GM21528 (cell line): ENCODE measurements around the gene ADH1A.
"Not testable (repeated sequence)": the region's sequence is repeated elsewhere in the genome, so short reads cannot be mapped to it uniquely, and the experiment has no call there.

Source experiments
- ATAC-seq: cut with Tn5 transposase; IDR thresholded peaks from one replicate; pipeline ENCODE4 v1.9.1; 2021; ENCODE audit warnings: mild to moderate bottlenecking, moderate library complexity; ENCODE audit not compliant: unreplicated experiment, low FRiP score

ADH1A gene

DNA sequence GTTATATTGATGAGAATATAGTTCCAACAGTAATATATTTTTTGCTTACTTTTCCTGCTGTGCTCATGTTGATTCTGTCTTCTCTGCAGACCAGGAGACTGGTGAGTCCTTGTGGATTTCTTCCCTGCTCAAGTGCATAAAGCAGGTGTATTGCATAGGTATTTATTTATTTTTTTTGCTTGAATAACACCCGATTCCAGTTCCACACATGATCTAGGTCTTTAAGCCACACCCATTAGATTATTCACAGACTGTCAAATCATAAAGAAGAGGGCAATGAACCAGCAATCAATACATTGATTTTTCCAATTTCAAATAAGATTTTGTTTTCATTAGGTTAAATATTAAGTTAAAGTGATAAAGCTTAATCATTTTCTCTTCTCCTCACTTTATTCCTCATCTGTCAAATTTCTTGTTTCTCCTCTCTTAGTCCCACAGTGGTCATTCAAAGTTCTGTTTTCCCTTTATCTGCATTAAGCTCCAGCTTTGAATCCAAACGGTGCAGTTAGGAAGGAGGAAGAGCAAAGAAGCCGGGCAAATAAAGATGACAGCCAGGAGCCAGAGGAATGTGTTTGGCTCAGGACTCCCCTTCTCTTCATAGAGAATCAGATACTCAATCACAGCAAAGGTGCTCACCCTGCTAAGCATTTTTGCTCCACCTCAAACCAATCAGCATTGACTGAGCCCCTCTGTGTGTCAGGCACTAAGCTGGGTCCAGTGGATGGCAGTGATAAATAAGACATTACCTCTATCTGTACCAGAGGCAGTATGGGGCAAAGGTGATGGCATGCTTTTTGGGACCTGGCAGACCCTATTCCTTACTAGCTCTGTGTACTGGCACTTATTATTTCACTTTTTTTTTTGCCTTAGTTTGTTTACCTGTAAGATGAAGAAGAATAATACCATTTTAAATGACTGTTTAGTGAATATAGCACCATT lies at the start of gene ADH1A:
TSS of gene ADH1A (minus strand) at position 138 of the 939 bp plus-strand sequence. CDS start at position 67, 71 bp downstream.
- ATAC-seq = no peak

DNA sequence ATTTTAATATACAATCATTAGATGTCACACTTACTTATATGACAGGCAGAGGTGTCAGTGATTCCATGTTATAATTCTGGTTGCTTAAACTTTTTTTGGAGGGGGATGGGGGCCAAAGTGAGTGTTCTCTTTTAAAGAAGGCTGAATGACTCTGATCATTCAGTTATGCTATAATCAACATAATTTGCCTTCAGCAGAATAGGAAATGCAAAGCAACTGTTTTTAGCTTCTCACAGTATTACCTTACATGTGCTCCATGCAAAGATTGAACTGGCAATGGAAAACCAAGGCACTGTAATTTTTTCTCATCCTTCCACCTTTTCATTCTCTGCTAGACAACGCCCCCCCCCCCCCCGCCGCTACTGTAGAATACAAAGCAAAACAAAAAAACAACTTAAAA lies 48.4 kb upstream of the ADH1A start:
- no peak for ATAC-seq

GRCh38 chr4:99336553-99336952 lies 45.8 kb upstream of the ADH1A start:
- no peak for ATAC-seq

DNA sequence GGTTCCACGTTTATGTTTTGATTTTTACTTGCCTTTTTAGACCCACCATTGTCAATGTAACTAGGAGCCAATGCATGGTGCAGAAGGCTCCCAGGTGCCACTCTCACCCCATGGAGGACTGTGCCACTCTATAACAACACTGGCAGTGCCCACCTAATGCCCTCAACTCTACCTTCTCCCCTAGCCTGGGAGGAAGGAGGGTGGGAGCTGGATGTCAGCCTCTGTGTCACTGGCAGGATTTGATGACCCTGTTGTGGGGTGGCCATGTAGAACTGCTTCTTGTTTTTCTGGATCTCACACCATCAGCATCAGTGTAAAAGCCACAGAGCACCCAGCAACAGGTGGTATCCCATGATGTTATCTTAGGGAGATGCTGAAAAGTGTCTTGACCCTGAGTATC lies 44.1 kb upstream of the ADH1A start:
- no peak for ATAC-seq

DNA sequence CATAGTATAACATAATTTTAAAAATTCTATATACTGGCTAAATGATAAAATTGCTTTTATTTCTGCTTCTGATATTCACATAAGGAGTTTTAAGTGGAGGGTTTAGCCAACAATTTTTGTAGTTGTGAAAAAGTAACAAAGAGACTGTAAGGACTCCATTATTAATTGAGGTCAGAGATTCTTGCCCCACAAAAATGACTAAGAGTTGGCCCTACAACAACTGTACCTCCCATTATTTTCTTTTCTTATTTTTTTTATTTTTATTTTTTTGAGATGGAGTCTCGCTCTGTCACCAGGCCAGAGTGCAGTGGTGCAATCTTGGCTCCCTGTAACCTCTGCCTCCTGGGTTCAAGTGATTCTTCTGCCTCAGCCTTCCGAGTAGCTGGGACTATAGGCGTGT lies 39.9 kb upstream of the ADH1A start:
- no peak for ATAC-seq

GRCh38 chr4:99329876-99330275 lies 39.1 kb upstream of the ADH1A start:
- ATAC-seq = no peak

DNA sequence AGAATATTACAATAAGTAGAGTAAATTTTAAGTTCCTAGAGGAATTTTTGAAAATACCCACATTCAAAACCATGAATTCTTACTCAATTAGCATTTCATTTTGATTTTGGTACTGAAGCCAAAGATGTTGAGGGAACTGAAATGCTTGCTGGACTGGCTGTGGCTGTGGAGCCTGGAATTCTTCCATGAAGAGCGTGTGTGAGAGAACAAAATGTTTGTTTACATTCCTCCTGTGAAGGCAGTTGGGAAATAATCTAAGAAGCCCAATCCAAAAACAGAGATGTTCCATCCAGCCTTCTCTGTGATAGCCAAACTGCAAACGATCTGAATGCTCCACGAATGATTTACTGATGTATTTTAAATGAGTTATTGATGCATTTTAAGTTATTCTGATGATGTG lies 34.2 kb upstream of the ADH1A start:
- no peak for ATAC-seq

GRCh38 chr4:99324361-99324760 lies 33.6 kb upstream of the ADH1A start:
- ATAC-seq = no peak

DNA sequence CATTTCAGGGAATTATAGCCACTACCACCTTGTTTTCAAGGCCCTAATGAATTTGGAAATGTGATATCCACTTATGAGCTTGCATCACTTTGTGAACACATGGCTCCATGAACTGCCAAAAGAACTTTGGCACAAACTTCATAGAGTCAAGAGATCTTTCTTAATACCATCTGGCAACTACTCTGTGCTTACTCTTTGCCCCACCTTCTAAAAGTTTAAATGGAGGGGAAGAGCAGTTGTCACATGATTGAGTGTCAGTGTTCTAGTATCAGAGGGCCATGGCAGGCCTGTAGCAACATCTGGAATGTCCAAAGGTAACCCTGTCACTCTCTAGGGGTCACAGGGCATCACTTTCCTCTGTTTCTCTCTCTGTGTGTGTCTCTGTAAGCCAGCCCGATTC lies 33.0 kb upstream of the ADH1A start:
- ATAC-seq = no peak

- ATAC-seq = no peak
These were observed 30.7 kb upstream of the ADH1A start, which contains the start of gene ADH1B for GRCh38 chr4:99321241-99322191. Gene ADH1B, minus strand, starts transcription at chr4:99321401. Its CDS starts 70 bp downstream, at chr4:99321331.

- ATAC-seq = not testable (repeated sequence)
These were observed 27.0 kb upstream of the ADH1A start for GRCh38 chr4:99317811-99318210.

DNA sequence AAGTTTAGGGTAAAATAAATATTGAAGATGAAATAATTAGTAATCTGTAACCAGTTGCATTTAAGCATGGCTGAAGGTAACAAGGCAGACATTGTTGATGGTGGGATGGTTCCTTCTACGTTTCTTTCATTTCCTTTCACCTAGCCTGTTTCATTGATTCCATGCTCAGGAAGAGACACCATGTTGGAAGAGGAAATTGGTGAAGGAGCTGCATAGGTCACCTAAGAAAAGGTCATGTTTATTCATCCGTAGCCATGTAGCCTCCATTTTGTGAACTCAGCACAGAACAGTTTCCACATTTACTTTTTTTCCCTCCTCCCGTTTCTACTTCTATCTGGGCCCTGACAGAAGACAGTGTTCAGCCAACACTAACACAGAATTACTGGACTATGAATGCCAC lies 26.6 kb upstream of the ADH1A start:
- no peak for ATAC-seq

- no peak for ATAC-seq
These were observed 25.1 kb upstream of the ADH1A start for GRCh38 chr4:99315839-99316238.

- ATAC-seq = no peak
These were observed 23.4 kb upstream of the ADH1A start for GRCh38 chr4:99314211-99314610.

DNA sequence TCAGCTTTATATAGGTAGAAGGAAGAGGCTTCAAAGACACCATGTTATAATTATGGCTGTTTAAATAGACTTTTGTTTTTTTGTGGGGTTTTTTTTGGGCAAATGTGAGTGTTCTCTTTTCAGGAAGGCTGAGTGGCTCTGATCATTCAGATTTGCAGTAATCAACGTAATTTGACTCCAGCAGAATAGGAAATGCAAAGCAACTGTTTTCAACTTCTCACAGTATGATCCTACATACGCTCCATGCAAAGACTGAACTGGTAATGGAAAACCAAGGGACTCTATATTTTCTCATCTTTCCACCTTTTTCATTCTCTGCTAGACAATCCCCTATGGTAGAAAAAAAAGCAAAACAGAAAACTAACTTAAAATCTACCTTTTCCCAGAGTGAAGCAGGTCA lies 19.6 kb upstream of the ADH1A start:
- no peak for ATAC-seq

DNA sequence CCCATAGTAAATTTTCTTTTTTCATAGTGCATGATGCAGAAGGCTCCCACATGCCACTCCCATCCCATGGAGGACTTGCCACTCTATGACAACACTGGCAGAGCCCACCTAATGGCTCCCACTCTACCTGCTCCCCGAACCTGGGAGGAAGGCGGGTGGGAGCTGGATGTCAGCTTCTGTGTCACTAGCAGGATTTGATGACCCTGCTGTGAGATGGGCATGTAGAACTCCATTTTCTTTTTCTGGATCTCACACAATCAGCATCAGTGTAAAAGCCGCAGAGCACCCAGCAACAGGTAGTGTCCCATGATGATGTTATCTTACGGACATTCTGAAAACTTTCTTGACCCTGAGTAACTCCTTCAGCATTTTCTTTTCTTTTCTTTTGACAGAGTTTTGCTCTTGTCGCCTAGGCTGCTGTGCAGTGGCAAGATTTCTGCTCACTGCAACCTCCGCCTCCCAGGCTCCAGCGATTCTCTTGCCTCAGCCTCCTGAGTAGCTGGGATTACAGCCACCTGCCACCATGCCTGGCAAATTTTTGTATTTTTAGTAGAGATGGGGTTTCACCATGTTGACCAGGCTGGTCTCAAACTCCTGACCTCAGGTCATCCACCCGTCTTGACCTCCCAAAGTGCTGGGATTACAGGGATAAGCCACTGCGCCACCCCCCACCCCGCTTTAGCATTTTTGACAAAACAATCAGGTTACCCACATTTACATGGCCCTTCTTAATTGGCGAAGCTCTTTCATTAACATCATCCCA lies 15.0 kb upstream of the ADH1A start:
- no peak for ATAC-seq

- no peak for ATAC-seq
These were observed 10.8 kb upstream of the ADH1A start for GRCh38 chr4:99301376-99302164.

- no peak for ATAC-seq
These were observed 10.1 kb upstream of the ADH1A start for GRCh38 chr4:99300934-99301333.

DNA sequence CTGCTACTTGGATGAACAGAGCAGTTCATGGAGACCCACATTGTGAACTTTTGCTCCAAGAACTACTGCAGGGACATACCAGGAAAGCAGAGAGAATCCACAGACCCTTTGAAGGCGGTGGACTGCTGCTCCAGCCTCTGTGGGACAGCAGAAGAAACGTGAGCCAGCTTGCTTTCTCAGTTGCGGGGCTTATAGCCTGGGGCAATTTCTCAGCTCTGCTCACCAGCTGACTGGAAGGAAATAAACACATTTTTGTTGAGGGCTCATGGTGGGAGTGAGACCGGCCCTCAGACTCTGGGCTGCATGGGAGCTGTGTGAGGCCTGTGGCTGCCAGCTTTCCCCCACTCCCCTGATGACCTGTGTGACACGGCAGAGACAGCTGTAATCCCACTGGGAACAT lies 2.6 kb upstream of the ADH1A start:
- ATAC-seq = no peak

- ATAC-seq = no peak
These were observed 5.4 kb downstream of the ADH1A start for GRCh38 chr4:99285387-99285786.
